Neural cell (in vitro differentiated cells): ENCODE results near the gene SLC6A9. TPM values are rescaled to one million over a fixed set of nuclear protein-coding genes. Genes with fewer than 3 reads are reported as not detected.

Experiments
- H2AFZ ChIP-seq: fragments of 200-600, 300-800 bp; sonication (generic), shearing (Covaris generic); 2 replicates; pipeline ENCODE4 v1.6.0; 2014; ENCODE audit warnings: low read depth, mild to moderate bottlenecking, antibody characterized with exemption, low read length, moderate library complexity
- H3F3A ChIP-seq: fragments of 200-600 bp; shearing (Covaris generic); 2 replicates; pipeline ENCODE4 v1.6.1; 2016; ENCODE audit warnings: mild to moderate bottlenecking, moderate library complexity, mixed read lengths, antibody characterized with exemption, low read length; ENCODE audit not compliant: insufficient read depth, poor library complexity, severe bottlenecking
- H3K27ac ChIP-seq: fragments of 200-600, 300-800 bp; sonication (generic), shearing (Covaris generic); 2 replicates; pipeline ENCODE4 v1.5.1; 2014; ENCODE audit warnings: mild to moderate bottlenecking, low read length, moderate library complexity
- H3K27me3 ChIP-seq: fragments of 300-800, 200-600 bp; sonication (generic), shearing (Covaris generic); 2 replicates; pipeline ENCODE4 v1.6.0; 2014; ENCODE audit warnings: mild to moderate bottlenecking, low read depth, low read length, moderate library complexity; ENCODE audit not compliant: insufficient read depth
- H3K36me3 ChIP-seq: fragments of 300-800, 200-600 bp; sonication (generic), shearing (Covaris generic); 2 replicates; pipeline ENCODE4 v1.5.1; 2014; ENCODE audit warnings: mild to moderate bottlenecking, antibody characterized with exemption, low read length, moderate library complexity; ENCODE audit not compliant: insufficient read depth
- H3K4me2 ChIP-seq: fragments of 300-800, 200-600 bp; sonication (generic), shearing (Covaris generic); 2 replicates; pipeline ENCODE4 v1.6.0; 2014; ENCODE audit warnings: mild to moderate bottlenecking, low read length
- H3K4me3 ChIP-seq: fragments of 300-800, 200-600 bp; sonication (generic), shearing (Covaris generic); 2 replicates; pipeline ENCODE4 v1.5.1; 2014; ENCODE audit warnings: mild to moderate bottlenecking, low read length, moderate library complexity
- H3K79me2 ChIP-seq: fragments of 200-600 bp; shearing (Covaris generic); replicated peaks from 2 replicates; pipeline ENCODE4 v1.6.0; 2014; ENCODE audit warnings: mild to moderate bottlenecking, low read length, moderate library complexity; ENCODE audit not compliant: insufficient read depth
- H3K9ac ChIP-seq: fragments of 300-800, 200-600 bp; sonication (generic), shearing (Covaris generic); 2 replicates; pipeline ENCODE4 v1.6.1; 2016; ENCODE audit warnings: mild to moderate bottlenecking, low read length, mixed read lengths
- H3K9me2 ChIP-seq: fragments of 200-600 bp; shearing (Covaris generic); 2 replicates; pipeline ENCODE4 v1.6.1; 2016; ENCODE audit warnings: mild to moderate bottlenecking, low read length, mixed read lengths; ENCODE audit not compliant: insufficient read depth
- H3K9me3 ChIP-seq: fragments of 200-600, 300-800 bp; sonication (generic), shearing (Covaris generic); 2 replicates; pipeline ENCODE4 v1.6.1; 2016; ENCODE audit warnings: mild to moderate bottlenecking, mixed run types, low read length, moderate library complexity, mixed read lengths
- H4K20me1 ChIP-seq: fragments of 200-600 bp; shearing (Covaris generic); 2 replicates; pipeline ENCODE4 v1.6.1; 2016; ENCODE audit warnings: mild to moderate bottlenecking, mixed run types; ENCODE audit not compliant: insufficient read depth
- CTCF ChIP-seq: fragments of 450-650 bp; IDR thresholded peaks from 2 replicates; pipeline ENCODE4 v1.5.1; 2014; ENCODE audit warnings: antibody characterized with exemption, mild to moderate bottlenecking, moderate library complexity; ENCODE audit not compliant: poor library complexity, severe bottlenecking
- EP300 ChIP-seq: fragments of 450-650 bp; conservative IDR thresholded peaks from 2 replicates; pipeline ENCODE4 v1.6.1; 2014; ENCODE audit warnings: antibody characterized with exemption, mild to moderate bottlenecking, moderate library complexity; ENCODE audit not compliant: poor library complexity, severe bottlenecking
- EZH2 ChIP-seq: fragments of 200-600, 300-800 bp; shearing (Covaris generic), sonication (generic); IDR thresholded peaks from 2 replicates; pipeline ENCODE4 v1.6.1; 2014; ENCODE audit warnings: antibody characterized with exemption, low read length, borderline replicate concordance, mild to moderate bottlenecking; ENCODE audit not compliant: insufficient read depth, poor library complexity, severe bottlenecking
- MXI1 ChIP-seq: fragments of 450-650 bp; conservative IDR thresholded peaks from 2 replicates; pipeline ENCODE4 v1.6.1; 2014; ENCODE audit warnings: antibody characterized with exemption, mild to moderate bottlenecking; ENCODE audit not compliant: poor library complexity, severe bottlenecking
- POLR2AphosphoS5 ChIP-seq: IDR thresholded peaks from 2 replicates; pipeline ENCODE4 v1.6.1; 2012
- RAD21 ChIP-seq: fragments of 450-650 bp; conservative IDR thresholded peaks from 2 replicates; pipeline ENCODE4 v1.6.1; 2014; ENCODE audit warnings: antibody characterized with exemption, mild to moderate bottlenecking, moderate library complexity
- REST ChIP-seq: IDR thresholded peaks from 2 replicates; pipeline ENCODE4 v1.6.1; 2012; ENCODE audit warnings: borderline replicate concordance
- SMC3 ChIP-seq: fragments of 450-650 bp; conservative IDR thresholded peaks from 2 replicates; pipeline ENCODE4 v1.6.1; 2014; ENCODE audit warnings: antibody characterized with exemption, mild to moderate bottlenecking, moderate library complexity; ENCODE audit not compliant: poor library complexity
- TAF1 ChIP-seq: IDR thresholded peaks from 2 replicates; pipeline ENCODE4 v1.6.1; 2012; ENCODE audit warnings: low read depth
- polyA plus RNA-seq: library from polyadenylated mRNA; depleted of rRNA; stranded (reverse); fragments of >200 nt; gene quantifications from 2 replicates; pipeline ENCODE4 v1.2.3, GENCODE V29; 2014

The SLC6A9 gene
- polyA plus RNA-seq, 1 donor from 2014 or later, result 1.3 TPM

DNA sequence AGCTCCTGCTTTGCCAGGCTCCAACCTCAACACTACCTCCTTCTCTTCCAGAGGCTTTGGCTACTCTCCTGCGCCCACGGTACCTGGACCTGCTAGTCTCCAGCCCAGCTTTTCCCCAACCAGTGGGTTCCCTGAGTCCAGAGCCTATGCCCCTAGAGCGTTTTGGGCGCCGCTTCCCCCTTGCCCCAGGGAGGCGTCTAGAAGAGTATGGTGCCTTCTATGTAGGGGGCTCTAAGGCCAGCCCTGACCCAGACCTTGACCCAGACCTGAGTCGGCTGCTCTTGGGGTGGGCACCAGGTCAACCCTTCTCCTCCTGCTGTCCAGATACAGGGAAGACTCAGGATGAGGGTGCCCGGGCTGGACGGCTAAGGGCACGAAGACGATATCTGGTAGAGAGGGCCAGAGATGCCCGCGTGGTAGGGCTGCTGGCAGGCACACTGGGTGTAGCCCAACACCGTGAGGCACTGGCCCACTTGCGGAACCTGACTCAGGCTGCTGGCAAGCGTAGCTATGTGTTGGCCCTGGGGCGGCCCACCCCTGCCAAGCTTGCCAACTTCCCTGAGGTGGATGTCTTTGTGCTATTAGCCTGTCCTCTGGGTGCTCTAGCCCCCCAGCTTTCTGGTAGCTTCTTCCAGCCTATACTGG, 59.8 kb downstream of the SLC6A9 start:
- TF ChIP-seq EZH2, result no peak
- TF ChIP-seq MXI1, result no peak
- TF ChIP-seq SMC3, result no peak
- no peak for TF ChIP-seq POLR2AphosphoS5
- TF ChIP-seq REST, result no peak
- no peak for TF ChIP-seq CTCF
- TF ChIP-seq EP300, result no peak
- no peak for TF ChIP-seq RAD21
- TF ChIP-seq TAF1, result no peak
- H3K79me2 ChIP-seq, result peaks cover 16% of the 10 kb centered on the region
- no peaks in the 10 kb centered on the region for H3K36me3 ChIP-seq
- no peaks in the 10 kb centered on the region for H3K9me3 ChIP-seq
- H3F3A ChIP-seq, result no peaks in the 10 kb centered on the region
- no peak overlapping the region for H3K4me3 ChIP-seq
- H3K27me3 ChIP-seq, result no peaks in the 10 kb centered on the region
- no peak overlapping the region for H3K4me2 ChIP-seq
- no peak overlapping the region for H3K9ac ChIP-seq
- peaks cover 3% of the 10 kb centered on the region for H4K20me1 ChIP-seq
- no peak overlapping the region for H2AFZ ChIP-seq
- H3K9me2 ChIP-seq, result no peaks in the 10 kb centered on the region
- H3K27ac ChIP-seq, result no peak overlapping the region

GRCh38 chr1:43970911-43971310, 60.4 kb downstream of the SLC6A9 start:
- Histone ChIP-seq H3K9ac (no peak overlapping the region), H3F3A (no peaks in the 10 kb centered on the region)

More at GRCh38 chr1:43970911-43971310, 60.4 kb downstream of the SLC6A9 start:
- Histone ChIP-seq H3K36me3 (no peaks in the 10 kb centered on the region), H3K27ac (no peak overlapping the region), H3K4me2 (no peak overlapping the region), H2AFZ (no peak overlapping the region), H3K27me3 (no peaks in the 10 kb centered on the region), H3K9me2 (no peaks in the 10 kb centered on the region), H4K20me1 (peaks cover 3% of the 10 kb centered on the region), H3K4me3 (peak overlapping the region; percentile 85), H3K79me2 (peaks cover 10% of the 10 kb centered on the region), H3K9me3 (no peaks in the 10 kb centered on the region)
- TF ChIP-seq EP300 (no peak), SMC3 (no peak), MXI1 (no peak), POLR2AphosphoS5 (no peak), EZH2 (no peak), RAD21 (no peak), TAF1 (no peak), REST (no peak)
